Calu3 (cell line): ENCODE measurements around the gene FAM149A. TPM values are rescaled to one million over a fixed set of nuclear protein-coding genes. Genes with fewer than 3 reads are reported as not detected.
A peak's percentile ranks its signal among the peaks of the same experiment; 100 is the strongest.

Source experiments
- BruUV-seq: library from RNA; stranded (reverse); fragments of 400-500 nt; replicated peaks from 2 replicates; lab custom pipeline; 2021; lab: Mats Ljungman, UMichigan
- CTCF ChIA-PET: fragments of 300-600 bp; sonication (Branson Sonifier 250); formaldehyde crosslinking; loops from one replicate; lab custom pipeline; 2022; ENCODE audit warnings: antibody characterized with exemption; lab: Charles Lee
- DNase-seq: peaks from one replicate; pipeline ENCODE4 v3.0.0; 2022
- H3K27ac Mint-ChIP-seq: one replicate; pipeline ENCODE4 v1.8.0; 2022; ENCODE audit warnings: mixed read lengths; ENCODE audit not compliant: unreplicated experiment
- H3K27me3 Mint-ChIP-seq: one replicate; pipeline ENCODE4 v1.8.0; 2022; ENCODE audit warnings: mixed read lengths; ENCODE audit not compliant: unreplicated experiment
- H3K36me3 Mint-ChIP-seq: one replicate; pipeline ENCODE4 v1.8.0; 2022; ENCODE audit warnings: mild to moderate bottlenecking, moderate library complexity, mixed read lengths; ENCODE audit not compliant: insufficient read depth, unreplicated experiment
- H3K4me1 Mint-ChIP-seq: one replicate; pipeline ENCODE4 v1.8.0; 2022; ENCODE audit warnings: mild to moderate bottlenecking, low read depth, mixed read lengths; ENCODE audit not compliant: unreplicated experiment
- H3K4me3 Mint-ChIP-seq: one replicate; pipeline ENCODE4 v1.8.0; 2022; ENCODE audit warnings: mild to moderate bottlenecking, low read depth, moderate library complexity, mixed read lengths; ENCODE audit not compliant: unreplicated experiment
- H3K9me3 Mint-ChIP-seq: one replicate; pipeline ENCODE4 v1.8.0; 2022; ENCODE audit warnings: low read depth, mixed read lengths; ENCODE audit not compliant: unreplicated experiment
- intact Hi-C: fragments of 100-400 bp; cut with micrococcal nuclease; formaldehyde crosslinking; loops from one replicate; pipeline ENCODE4 v1.10.0; 2022; ENCODE audit not compliant: unreplicated experiment
- total RNA-seq: library from RNA; stranded (reverse); gene quantifications from 2 replicates; pipeline ENCODE4 v1.2.3, GENCODE V29; 2022
- TF ChIP-seq, protein P1 (sequence below): fragments of 200-600 bp; IDR thresholded peaks from one replicate; pipeline ENCODE4 v1.8.0; 2022; ENCODE audit warnings: antibody characterized with exemption; ENCODE audit not compliant: unreplicated experiment

The FAM149A gene
- total RNA-seq, 1 experiment from 2014 or later = 45.5 TPM

DNA sequence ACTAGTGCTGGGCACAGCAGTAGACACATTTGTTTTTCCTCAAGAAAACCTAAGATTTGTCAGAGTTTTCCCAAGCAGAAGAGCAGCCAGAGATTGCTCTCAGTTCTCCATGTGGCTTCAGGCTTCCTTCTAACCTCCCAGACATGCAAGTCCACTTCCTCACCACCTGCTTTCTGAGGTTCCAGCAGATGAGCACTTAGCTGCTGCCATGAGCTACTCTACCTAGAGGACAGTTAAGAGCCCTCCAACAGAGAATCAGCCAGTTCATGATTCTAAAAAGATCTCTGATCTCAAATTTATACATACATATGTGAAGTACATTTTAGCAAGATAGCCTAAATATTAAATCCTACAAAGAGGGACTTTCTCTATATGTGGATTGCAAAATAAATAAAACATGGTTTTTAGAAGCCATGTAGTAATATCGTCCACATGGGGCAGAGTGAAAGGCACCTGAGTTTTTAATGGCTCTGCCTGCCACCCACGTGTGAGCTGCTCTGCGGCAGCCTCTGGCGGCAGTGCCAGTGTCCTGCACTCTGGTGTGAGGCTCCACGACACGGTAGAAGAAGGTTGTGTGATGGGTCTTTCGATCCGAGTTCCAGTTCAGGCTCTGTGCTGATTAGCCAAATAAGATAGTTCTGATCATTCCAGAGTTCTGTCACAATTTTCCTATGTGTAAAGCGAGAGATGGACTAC lies 97.2 kb downstream of the FAM149A start:
- BruUV-seq = no TSS peak
- intact Hi-C loops = loop anchor here (5.0 to 10.0 kb wide), 2 partner anchors 63 to 134 kb away; partner anchors contain the start of genes F11 and TLR3
- no peak overlapping the region for H3K27ac Mint-ChIP-seq
- H3K4me1 Mint-ChIP-seq = peaks cover 7% of the 10 kb centered on the region
- TF ChIP-seq, protein P1, sequence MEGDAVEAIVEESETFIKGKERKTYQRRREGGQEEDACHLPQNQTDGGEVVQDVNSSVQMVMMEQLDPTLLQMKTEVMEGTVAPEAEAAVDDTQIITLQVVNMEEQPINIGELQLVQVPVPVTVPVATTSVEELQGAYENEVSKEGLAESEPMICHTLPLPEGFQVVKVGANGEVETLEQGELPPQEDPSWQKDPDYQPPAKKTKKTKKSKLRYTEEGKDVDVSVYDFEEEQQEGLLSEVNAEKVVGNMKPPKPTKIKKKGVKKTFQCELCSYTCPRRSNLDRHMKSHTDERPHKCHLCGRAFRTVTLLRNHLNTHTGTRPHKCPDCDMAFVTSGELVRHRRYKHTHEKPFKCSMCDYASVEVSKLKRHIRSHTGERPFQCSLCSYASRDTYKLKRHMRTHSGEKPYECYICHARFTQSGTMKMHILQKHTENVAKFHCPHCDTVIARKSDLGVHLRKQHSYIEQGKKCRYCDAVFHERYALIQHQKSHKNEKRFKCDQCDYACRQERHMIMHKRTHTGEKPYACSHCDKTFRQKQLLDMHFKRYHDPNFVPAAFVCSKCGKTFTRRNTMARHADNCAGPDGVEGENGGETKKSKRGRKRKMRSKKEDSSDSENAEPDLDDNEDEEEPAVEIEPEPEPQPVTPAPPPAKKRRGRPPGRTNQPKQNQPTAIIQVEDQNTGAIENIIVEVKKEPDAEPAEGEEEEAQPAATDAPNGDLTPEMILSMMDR = peak; percentile 73
- DNase-seq = peak; percentile 68
- H3K9me3 Mint-ChIP-seq = no peaks in the 10 kb centered on the region
- peaks cover 12% of the 10 kb centered on the region for H3K36me3 Mint-ChIP-seq
- CTCF ChIA-PET = interaction anchor here (0.6 kb wide), 1 partner anchor 12 kb away, joined by 3 read pairs; no protein-coding TSS in a partner anchor
- no peak overlapping the region for H3K4me3 Mint-ChIP-seq
- H3K27me3 Mint-ChIP-seq = no peaks in the 10 kb centered on the region

DNA sequence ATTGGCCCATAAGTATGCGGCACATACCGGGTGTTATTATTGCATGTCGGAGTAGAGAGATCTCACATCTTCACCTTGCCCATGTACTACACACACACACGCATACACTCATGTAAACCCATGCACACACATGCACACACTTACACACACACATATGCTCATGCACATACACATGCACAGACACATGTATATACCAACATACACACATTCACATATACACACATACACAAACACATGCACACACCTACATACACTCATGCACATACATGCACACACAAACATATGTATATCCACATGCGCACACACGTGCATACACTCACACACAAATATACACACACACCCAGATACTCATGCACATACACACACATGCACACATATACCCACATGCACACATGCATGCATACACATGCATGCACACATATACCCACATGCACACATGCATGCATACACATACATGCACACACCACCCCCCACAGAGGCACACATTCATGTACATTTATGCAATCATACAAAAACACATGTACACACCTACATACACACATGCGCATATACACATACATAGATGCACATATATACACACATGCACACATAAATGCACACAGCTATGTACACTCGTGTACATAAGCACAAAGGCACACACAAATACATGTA lies 98.1 kb downstream of the FAM149A start:
- BruUV-seq = no TSS peak
- intact Hi-C loops = loop anchor here (5.0 to 10.0 kb wide), 2 partner anchors 62 to 135 kb away; partner anchors contain the start of genes F11 and TLR3
- no peaks in the 10 kb centered on the region for H3K9me3 Mint-ChIP-seq
- TF ChIP-seq, protein P1 = no peak
- CTCF ChIA-PET = interaction anchor here (0.6 kb wide), 1 partner anchor 13 kb away, joined by 3 read pairs; no protein-coding TSS in a partner anchor
- H3K4me3 Mint-ChIP-seq = no peak overlapping the region
- peaks cover 5% of the 10 kb centered on the region for H3K36me3 Mint-ChIP-seq
- H3K4me1 Mint-ChIP-seq = peaks cover 7% of the 10 kb centered on the region
- H3K27ac Mint-ChIP-seq = no peak overlapping the region
- no peaks in the 10 kb centered on the region for H3K27me3 Mint-ChIP-seq
- no peak for DNase-seq

DNA sequence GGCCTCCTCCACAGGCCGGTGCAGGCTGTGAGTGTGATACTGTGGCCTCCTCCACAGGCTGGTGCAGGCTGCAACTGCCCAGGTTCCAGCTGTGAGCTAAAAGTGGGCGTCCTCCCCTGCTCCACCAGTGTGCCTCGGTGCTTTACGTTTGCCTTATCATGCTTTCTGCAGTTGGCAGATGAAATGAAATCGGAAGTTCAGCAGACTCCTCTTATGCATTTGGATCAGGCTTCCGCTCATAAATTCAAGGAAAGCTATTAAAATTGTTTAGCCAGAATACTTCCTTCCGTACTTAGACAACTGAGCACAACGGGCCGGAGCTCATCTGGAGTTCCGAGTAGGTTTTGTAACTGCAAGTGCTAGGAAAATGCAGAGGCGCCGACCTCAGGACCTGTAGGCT lies 98.9 kb downstream of the FAM149A start:
- TF ChIP-seq, protein P1 = no peak
- no peak for DNase-seq
- no peaks in the 10 kb centered on the region for H3K27me3 Mint-ChIP-seq
- H3K9me3 Mint-ChIP-seq = no peaks in the 10 kb centered on the region
- H3K4me3 Mint-ChIP-seq = no peak overlapping the region
- H3K36me3 Mint-ChIP-seq = peaks cover 5% of the 10 kb centered on the region
- peaks cover 7% of the 10 kb centered on the region for H3K4me1 Mint-ChIP-seq
- intact Hi-C loops = loop anchor here (5.0 to 10.0 kb wide), 2 partner anchors 61 to 136 kb away; partner anchors contain the start of genes F11 and TLR3
- BruUV-seq = no TSS peak
- CTCF ChIA-PET = no interaction called here
- H3K27ac Mint-ChIP-seq = no peak overlapping the region

DNA sequence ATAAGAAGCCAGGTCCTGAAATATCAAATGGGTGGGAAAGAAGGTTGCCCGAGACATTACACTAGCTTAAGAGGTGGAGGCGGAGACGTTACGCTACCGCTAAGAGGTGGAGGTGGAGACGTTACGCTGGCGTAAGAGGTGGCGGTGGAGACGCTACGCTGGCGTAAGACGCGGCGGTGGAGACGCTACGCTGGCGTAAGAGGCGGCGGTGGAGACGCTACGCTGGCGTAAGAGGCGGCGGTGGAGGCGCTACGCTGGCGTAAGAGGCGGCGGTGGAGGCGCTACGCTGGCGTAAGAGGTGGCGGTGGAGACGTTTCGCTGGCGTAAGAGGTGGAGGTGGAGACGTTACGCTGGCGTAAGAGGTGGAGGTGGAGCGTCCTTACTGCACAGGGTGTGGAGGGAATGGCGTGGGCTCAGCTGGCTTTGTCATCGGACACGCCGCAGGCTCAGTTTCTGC lies 99.6 kb downstream of the FAM149A start:
- Mint-ChIP-seq H3K9me3 (peaks cover 3% of the 10 kb centered on the region), H3K4me1 (peaks cover 7% of the 10 kb centered on the region), H3K4me3 (no peak overlapping the region), H3K27me3 (no peaks in the 10 kb centered on the region), H3K36me3 (peaks cover 12% of the 10 kb centered on the region), H3K27ac (no peak overlapping the region)
- DNase-seq = no peak
- intact Hi-C loops = loop anchor here (5.0 to 10.0 kb wide), 2 partner anchors 61 to 137 kb away; partner anchors contain the start of genes F11 and TLR3
- TF ChIP-seq, protein P1 = no peak
- CTCF ChIA-PET = no interaction called here
- BruUV-seq = no TSS peak
